ENCODE results near the gene CFAP100.

CFAP100 gene

GRCh38 chr3:126433496-126434263 is 39.0 kb downstream of the CFAP100 start:
- Histone ChIP-seq H3K36me3 (replicated peaks; ENCODE audit: low read depth, low read length) (peaks cover 9% of the 10 kb centered on the region), H3K79me2 (ENCODE audit: low read length) (no peaks in the 10 kb centered on the region)

GRCh38 chr3:126434264-126434590 is 39.5 kb downstream of the CFAP100 start:
- no peak for TF ChIP-seq EZH2phosphoT487 (IDR thresholded peaks at IDR 0.05; ENCODE audit: low read depth)
- no peak for TF ChIP-seq CTCF (IDR thresholded peaks at IDR 0.05; ENCODE audit: low read depth, low read length)
- no peaks in the 10 kb centered on the region for H3K9me3 ChIP-seq (ENCODE audit: insufficient read depth, low read length)
- H3K4me2 ChIP-seq (ENCODE audit: low read length): no peak overlapping the region
- peaks cover 9% of the 10 kb centered on the region for H3K36me3 ChIP-seq (replicated peaks; ENCODE audit: low read depth, low read length)
- H3K27ac ChIP-seq (ENCODE audit: low read length): no peak overlapping the region
- H4K20me1 ChIP-seq (ENCODE audit: insufficient read depth, low read length): no peaks in the 10 kb centered on the region
- H3K4me1 ChIP-seq (ENCODE audit: low read length): peaks cover 21% of the 10 kb centered on the region
- H3K27me3 ChIP-seq (ENCODE audit: low read depth, low read length): no peaks in the 10 kb centered on the region
- no peaks in the 10 kb centered on the region for H3K79me2 ChIP-seq (ENCODE audit: low read length)
- H3K9ac ChIP-seq (ENCODE audit: low read length): no peak overlapping the region
- H2AFZ ChIP-seq (ENCODE audit: low read depth, low read length): no peak overlapping the region
- no peak overlapping the region for H3K4me3 ChIP-seq (ENCODE audit: low read length)

More at GRCh38 chr3:126433496-126434263, 39.0 kb downstream of the CFAP100 start:
- no peak overlapping the region for H3K4me2 ChIP-seq (ENCODE audit: low read length)
- H3K27me3 ChIP-seq (ENCODE audit: low read depth, low read length): no peaks in the 10 kb centered on the region
- H3K27ac ChIP-seq (ENCODE audit: low read length): no peak overlapping the region
- peaks cover 21% of the 10 kb centered on the region for H3K4me1 ChIP-seq (ENCODE audit: low read length)
- H3K9ac ChIP-seq (ENCODE audit: low read length): no peak overlapping the region
- H3K9me3 ChIP-seq (ENCODE audit: insufficient read depth, low read length): no peaks in the 10 kb centered on the region
- H2AFZ ChIP-seq (ENCODE audit: low read depth, low read length): no peak overlapping the region
- TF ChIP-seq CTCF (IDR thresholded peaks at IDR 0.05; ENCODE audit: low read depth, low read length) (no peak), EZH2phosphoT487 (IDR thresholded peaks at IDR 0.05; ENCODE audit: low read depth) (no peak)
- no peaks in the 10 kb centered on the region for H4K20me1 ChIP-seq (ENCODE audit: insufficient read depth, low read length)
- no peak overlapping the region for H3K4me3 ChIP-seq (ENCODE audit: low read length)

- Histone ChIP-seq H3K4me3 (ENCODE audit: low read length) (no peak overlapping the region), H3K4me1 (ENCODE audit: low read length) (peaks cover 21% of the 10 kb centered on the region), H3K27ac (ENCODE audit: low read length) (no peak overlapping the region), H2AFZ (ENCODE audit: low read depth, low read length) (no peak overlapping the region), H4K20me1 (ENCODE audit: insufficient read depth, low read length) (no peaks in the 10 kb centered on the region), H3K27me3 (ENCODE audit: low read depth, low read length) (no peaks in the 10 kb centered on the region), H3K79me2 (ENCODE audit: low read length) (no peaks in the 10 kb centered on the region), H3K4me2 (ENCODE audit: low read length) (no peak overlapping the region), H3K9ac (ENCODE audit: low read length) (no peak overlapping the region), H3K36me3 (replicated peaks; ENCODE audit: low read depth, low read length) (peaks cover 9% of the 10 kb centered on the region), H3K9me3 (ENCODE audit: insufficient read depth, low read length) (no peaks in the 10 kb centered on the region)
- TF ChIP-seq CTCF (IDR thresholded peaks at IDR 0.05; ENCODE audit: low read depth, low read length) (no peak), EZH2phosphoT487 (IDR thresholded peaks at IDR 0.05; ENCODE audit: low read depth) (no peak)
Observed at GRCh38 chr3:126434931-126435411, 40.3 kb downstream of the CFAP100 start.

GRCh38 chr3:126435456-126436315 is 41.0 kb downstream of the CFAP100 start:
- Histone ChIP-seq H3K4me3 (ENCODE audit: low read length) (no peak overlapping the region), H2AFZ (ENCODE audit: low read depth, low read length) (no peak overlapping the region), H3K9ac (ENCODE audit: low read length) (no peak overlapping the region), H3K79me2 (ENCODE audit: low read length) (no peaks in the 10 kb centered on the region), H3K4me2 (ENCODE audit: low read length) (no peak overlapping the region), H3K27ac (ENCODE audit: low read length) (no peak overlapping the region), H3K36me3 (replicated peaks; ENCODE audit: low read depth, low read length) (peaks cover 6% of the 10 kb centered on the region), H3K9me3 (ENCODE audit: insufficient read depth, low read length) (no peaks in the 10 kb centered on the region), H3K27me3 (ENCODE audit: low read depth, low read length) (no peaks in the 10 kb centered on the region), H4K20me1 (ENCODE audit: insufficient read depth, low read length) (no peaks in the 10 kb centered on the region), H3K4me1 (ENCODE audit: low read length) (peaks cover 17% of the 10 kb centered on the region)
- no peak for TF ChIP-seq EZH2phosphoT487 (IDR thresholded peaks at IDR 0.05; ENCODE audit: low read depth)
- TF ChIP-seq CTCF (IDR thresholded peaks at IDR 0.05; ENCODE audit: low read depth, low read length): no peak
